GM18868 (cell line): ENCODE data around the gene JARID2.

Experiments
- ATAC-seq: cut with Tn5 transposase; IDR thresholded peaks from one replicate; pipeline ENCODE4 v1.9.1; 2021; ENCODE audit warnings: mild to moderate bottlenecking, moderate library complexity; ENCODE audit not compliant: unreplicated experiment

JARID2 gene

DNA sequence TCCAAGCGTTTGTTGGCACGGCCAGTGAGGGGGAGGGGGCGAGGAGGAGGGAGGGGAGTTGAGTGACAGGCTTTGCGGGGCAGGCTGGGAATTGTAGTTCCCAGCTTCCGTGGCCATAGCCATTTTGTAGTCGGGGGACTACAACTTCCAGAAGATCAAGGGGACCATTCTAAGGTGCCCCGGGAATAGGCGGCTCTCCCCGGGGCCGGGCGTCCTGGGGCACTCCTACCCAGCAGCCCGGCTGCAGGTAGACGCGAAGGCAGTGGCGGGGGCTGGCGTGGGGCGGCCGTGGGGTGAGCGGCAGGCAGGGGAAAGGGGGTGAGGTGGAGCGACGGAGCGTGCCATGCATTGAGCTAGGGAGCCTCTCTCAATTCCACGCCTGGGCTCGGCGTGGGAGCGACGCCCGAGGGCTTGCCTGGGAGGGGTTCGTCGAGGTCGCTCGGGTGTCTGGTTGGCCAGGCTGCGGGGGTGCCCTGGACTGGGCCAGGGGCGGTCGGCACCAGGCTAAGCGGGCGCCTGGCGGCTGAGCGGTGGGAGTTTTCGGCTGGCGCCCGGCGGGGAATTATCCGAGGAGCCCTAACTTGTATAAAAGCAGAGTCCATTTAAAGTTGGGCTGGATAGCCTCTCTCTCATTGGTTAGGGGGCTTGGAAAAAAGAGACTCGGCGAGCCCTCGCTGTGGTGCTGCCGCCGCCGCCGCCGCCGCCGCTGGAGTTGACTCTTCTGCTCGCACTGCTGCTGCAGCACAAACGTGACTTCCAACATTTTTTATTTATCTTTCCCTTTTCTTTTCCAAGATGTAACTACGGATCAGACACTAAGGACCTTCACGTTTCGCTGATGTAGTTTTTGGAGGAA is at the start of gene JARID2:
Gene JARID2, plus strand, starts transcription at position 709 of the 856 bp plus-strand sequence. CDS start 471 bp downstream, outside the sequence.
- peak; percentile 58 for ATAC-seq

GRCh38 chr6:15200087-15200486 is 45.8 kb upstream of the JARID2 start:
- ATAC-seq: no peak

GRCh38 chr6:15205321-15205720 is 40.5 kb upstream of the JARID2 start:
- ATAC-seq: no peak

DNA sequence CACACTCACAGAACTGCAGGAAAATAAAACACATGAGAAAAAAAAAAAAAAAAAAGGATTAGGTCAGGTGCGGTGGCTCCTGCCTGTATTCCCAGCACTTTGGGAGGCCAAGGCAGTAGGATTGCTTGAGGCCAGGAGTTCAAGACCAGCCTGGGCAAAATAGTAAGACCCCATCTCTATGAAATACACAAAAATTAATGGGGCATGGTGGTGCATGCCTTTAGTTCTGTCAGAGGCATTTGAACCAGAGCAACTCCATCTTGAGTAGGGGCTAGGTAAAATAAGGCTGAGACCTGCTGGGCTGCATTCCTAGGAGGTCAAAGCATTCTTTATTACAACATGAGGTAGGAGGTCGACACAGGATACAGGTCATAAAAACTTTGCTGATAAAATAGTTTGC is 39.0 kb upstream of the JARID2 start:
- no peak for ATAC-seq

DNA sequence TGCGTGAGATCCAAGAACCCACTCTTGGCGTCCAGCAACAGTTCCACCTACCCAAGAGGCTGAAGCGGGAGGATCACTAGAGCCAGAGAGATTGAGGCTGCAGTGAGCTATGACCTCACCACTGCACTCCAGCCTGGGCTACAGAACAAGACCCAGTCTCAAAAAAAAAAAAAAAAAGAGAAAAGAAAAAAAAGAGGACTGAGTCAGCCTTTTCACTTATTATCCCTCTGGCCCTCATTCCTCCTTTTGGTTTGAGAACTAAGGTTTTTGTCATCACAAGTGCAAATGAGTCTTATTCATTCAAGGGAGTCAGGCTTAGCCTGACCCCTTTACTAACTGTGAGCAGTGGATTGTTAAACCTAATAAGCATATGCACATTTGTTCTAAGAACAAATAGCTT is 37.9 kb upstream of the JARID2 start:
- no peak for ATAC-seq

DNA sequence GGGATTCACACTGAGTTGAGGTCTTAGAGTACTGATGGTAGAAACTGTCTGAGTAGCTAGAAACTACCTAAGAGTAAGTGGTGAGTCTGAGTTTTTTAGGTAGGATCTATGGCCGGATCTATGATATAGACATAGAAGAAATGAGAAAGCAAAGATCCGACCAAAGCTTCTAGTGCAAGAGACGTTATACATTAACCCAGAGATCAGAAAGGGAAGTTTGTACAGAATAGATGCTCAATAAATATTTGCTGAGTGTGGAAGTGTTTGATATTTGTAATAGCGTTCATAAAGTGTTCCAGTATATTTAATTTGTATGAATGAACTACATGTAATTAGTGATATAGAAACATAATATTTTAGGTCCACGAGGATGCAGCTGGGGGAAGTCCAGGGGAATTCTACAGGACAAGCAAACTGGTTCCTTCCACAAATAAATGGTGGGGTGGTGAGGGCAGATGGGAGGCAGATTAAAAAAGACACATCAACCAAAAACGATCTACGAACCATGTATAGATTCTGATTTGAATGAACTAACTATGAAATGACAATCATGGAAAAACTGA is 31.9 kb upstream of the JARID2 start:
- ATAC-seq: no peak

DNA sequence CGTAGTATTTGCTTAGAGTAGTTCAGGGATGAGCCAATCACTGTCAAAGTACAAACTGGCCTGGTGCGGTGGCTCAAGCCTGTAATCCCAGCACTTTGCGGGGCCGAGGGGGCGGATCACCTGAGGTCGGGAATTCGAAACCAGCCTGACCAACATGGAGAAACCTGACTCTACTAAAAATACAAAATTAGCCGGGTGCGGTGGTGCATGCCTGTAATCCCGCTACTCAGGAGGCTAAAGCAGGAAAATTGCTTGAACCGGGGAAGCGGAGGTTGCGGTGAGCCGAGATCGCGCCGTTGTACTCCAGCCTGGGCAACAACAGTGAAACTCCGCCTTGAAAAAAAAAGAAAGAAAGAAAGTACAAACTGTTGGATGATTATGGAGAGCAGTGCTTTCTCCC is 27.5 kb upstream of the JARID2 start:
- ATAC-seq: no peak

- no peak for ATAC-seq
Measured at GRCh38 chr6:15220062-15220461, 25.8 kb upstream of the JARID2 start.

GRCh38 chr6:15227827-15228318 is 18.0 kb upstream of the JARID2 start:
- ATAC-seq: no peak

DNA sequence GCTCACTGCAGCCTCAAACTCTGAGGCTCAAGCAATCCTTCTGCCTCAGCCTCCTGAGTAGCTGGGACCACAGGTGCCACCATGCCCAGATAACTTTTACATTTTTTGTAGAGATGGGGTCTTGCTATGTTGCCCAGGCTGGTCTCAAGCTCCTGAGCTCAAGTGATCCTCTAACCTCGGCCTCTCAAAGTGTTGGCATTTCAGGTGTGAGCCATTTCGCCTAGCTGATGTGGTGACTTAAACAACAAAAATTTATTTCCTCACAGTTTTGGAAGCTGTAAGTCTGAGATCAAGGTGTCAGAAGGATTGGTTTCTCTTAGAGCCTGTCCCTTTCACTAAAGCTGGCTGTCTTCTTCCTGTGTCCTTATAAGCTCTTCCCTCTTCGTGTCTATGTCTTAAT is 15.0 kb upstream of the JARID2 start:
- ATAC-seq: no peak

- peak; percentile 59 for ATAC-seq
Measured at GRCh38 chr6:15232836-15233510, 12.9 kb upstream of the JARID2 start.

GRCh38 chr6:15234068-15234758 is 11.7 kb upstream of the JARID2 start:
- ATAC-seq: no peak

GRCh38 chr6:15239616-15240364 is 6.1 kb upstream of the JARID2 start:
- ATAC-seq: no peak

DNA sequence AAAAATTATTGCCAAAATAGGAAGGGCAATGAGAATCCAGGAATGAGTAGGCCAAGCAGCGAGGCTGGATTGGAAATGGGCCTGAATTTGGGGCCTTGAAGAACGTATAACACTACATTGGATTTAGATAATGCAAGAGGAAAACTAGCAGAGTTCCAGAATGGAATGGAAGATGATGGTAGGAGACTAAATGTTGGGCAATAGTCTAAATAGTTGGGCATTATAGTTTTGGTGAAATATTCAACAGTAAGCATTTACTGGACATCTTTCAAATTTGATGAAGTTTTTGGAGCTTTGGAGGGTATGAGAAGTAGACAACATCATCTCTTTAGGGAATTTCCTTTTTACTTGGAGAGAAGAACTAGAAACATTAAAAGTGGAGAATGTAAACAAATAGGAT is 3.4 kb upstream of the JARID2 start:
- no peak for ATAC-seq

GRCh38 chr6:15242937-15243614 is 2.8 kb upstream of the JARID2 start:
- ATAC-seq: no peak

DNA sequence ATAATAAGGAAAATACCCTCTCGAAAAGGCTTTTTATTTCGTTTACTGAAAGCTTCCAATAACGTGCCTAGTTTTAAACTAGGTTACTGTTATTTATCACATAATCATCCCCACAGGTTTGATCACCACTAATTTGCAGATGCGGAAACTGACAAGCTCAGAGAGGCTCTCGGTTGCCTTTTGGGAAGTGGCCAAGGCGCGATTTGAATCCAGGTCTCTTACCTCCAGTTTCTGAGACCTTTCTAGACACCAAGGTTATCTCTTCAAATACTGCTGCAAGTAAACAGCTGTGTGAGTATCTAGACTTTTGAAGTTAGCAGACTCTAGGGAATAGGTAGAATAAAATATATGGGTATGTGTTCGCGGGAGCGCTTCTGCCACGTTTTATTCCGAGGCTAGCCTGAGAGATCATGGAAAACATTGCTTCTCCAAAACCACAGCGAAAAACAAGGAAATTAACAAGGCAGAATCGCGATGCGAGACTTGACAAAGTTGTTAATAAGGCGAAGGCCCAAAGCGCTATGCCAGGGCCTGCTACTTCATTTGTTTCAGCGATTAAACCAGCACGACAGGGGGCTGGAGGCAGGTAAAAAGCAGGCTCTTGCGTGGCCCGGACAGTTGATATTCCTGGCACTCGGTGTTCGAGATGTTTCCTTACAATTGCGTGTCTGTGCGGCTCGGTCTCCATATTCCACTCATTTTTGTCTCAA is 1.8 kb upstream of the JARID2 start:
- no peak for ATAC-seq

- peak; percentile 16 for ATAC-seq
Measured at GRCh38 chr6:15244620-15245360, 1.1 kb upstream of the JARID2 start.

GRCh38 chr6:15246217-15246665 is 372 bp downstream of the JARID2 start:
- ATAC-seq: no peak
